GM23338 (cell line): Measurements from ENCODE around the gene LRP1B. TPM values are rescaled to one million over a fixed set of nuclear protein-coding genes. Genes with fewer than 3 reads are reported as not detected.

Source experiments
- ATAC-seq: fragments of 200-7000 bp; cut with Tn5 transposase; 3 replicates; pipeline ENCODE4 v1.9.1; 2020
- DNase-seq: peaks from one replicate; pipeline ENCODE4 v3.0.0-alpha.2; 2015; ENCODE audit warnings: low spot score
- H2AFZ ChIP-seq: fragments of 200-600 bp; sonication (generic); 2 replicates; pipeline ENCODE4 v1.8.0; 2016; ENCODE audit warnings: antibody characterized with exemption, mild to moderate bottlenecking, moderate library complexity
- H3F3A ChIP-seq: fragments of 200-600 bp; sonication (generic); replicated peaks from 2 replicates; pipeline ENCODE4 v1.8.0; 2017; ENCODE audit warnings: antibody characterized with exemption, mixed run types, low read depth
- H3K27ac ChIP-seq: fragments of 200-600 bp; sonication (generic); 2 replicates; pipeline ENCODE4 v1.6.1; 2016; ENCODE audit warnings: low read depth
- H3K27me3 ChIP-seq: fragments of 200-600 bp; sonication (generic); 2 replicates; pipeline ENCODE4 v1.8.0; 2016; ENCODE audit warnings: mild to moderate bottlenecking, mixed run types, moderate library complexity; ENCODE audit not compliant: insufficient read depth
- H3K36me3 ChIP-seq: fragments of 200-600 bp; sonication (generic); 2 replicates; pipeline ENCODE4 v1.8.0; 2016; ENCODE audit warnings: mild to moderate bottlenecking; ENCODE audit not compliant: insufficient read depth
- H3K4me1 ChIP-seq: fragments of 200-600 bp; sonication (generic); 2 replicates; pipeline ENCODE4 v1.8.0; 2016; ENCODE audit warnings: mild to moderate bottlenecking, moderate library complexity; ENCODE audit not compliant: insufficient read depth
- H3K4me2 ChIP-seq: fragments of 200-600 bp; sonication (generic); 2 replicates; pipeline ENCODE4 v1.7.1; 2017; ENCODE audit warnings: mixed run types
- H3K4me3 ChIP-seq: fragments of 200-600 bp; sonication (generic); 2 replicates; pipeline ENCODE4 v1.6.1; 2016; ENCODE audit warnings: mixed run types
- H3K79me2 ChIP-seq: fragments of 200-600 bp; sonication (generic); replicated peaks from 2 replicates; pipeline ENCODE4 v1.8.0; 2017; ENCODE audit warnings: mild to moderate bottlenecking; ENCODE audit not compliant: insufficient read depth
- H3K9me2 ChIP-seq: fragments of 200-600 bp; sonication (generic); 2 replicates; pipeline ENCODE4 v1.8.0; 2017; ENCODE audit not compliant: insufficient read depth
- H4K20me1 ChIP-seq: fragments of 200-600 bp; sonication (generic); replicated peaks from 2 replicates; pipeline ENCODE4 v1.8.0; 2017; ENCODE audit warnings: mild to moderate bottlenecking; ENCODE audit not compliant: insufficient read depth
- H3K27ac Mint-ChIP-seq: 2 replicates; pipeline ENCODE4 v1.8.0; 2020; ENCODE audit warnings: inconsistent platforms, mild to moderate bottlenecking, moderate library complexity, mixed read lengths
- H3K27me3 Mint-ChIP-seq: 3 replicates; pipeline ENCODE4 v1.8.0; 2022; ENCODE audit warnings: low read depth, mild to moderate bottlenecking, moderate library complexity, mixed read lengths, inconsistent platforms; ENCODE audit not compliant: insufficient read depth, poor library complexity
- H3K36me3 Mint-ChIP-seq: 3 replicates; pipeline ENCODE4 v1.8.0; 2021; ENCODE audit warnings: low read depth, mild to moderate bottlenecking, inconsistent platforms, moderate library complexity, mixed read lengths
- H3K4me1 Mint-ChIP-seq: 3 replicates; pipeline ENCODE4 v1.8.0; 2020; ENCODE audit warnings: mild to moderate bottlenecking, inconsistent platforms, mixed read lengths
- H3K4me3 Mint-ChIP-seq: 3 replicates; pipeline ENCODE4 v1.8.0; 2021; ENCODE audit warnings: moderate library complexity, mild to moderate bottlenecking, inconsistent platforms, mixed read lengths
- H3K9me3 Mint-ChIP-seq: 3 replicates; pipeline ENCODE4 v1.8.0; 2020; ENCODE audit warnings: moderate library complexity, mild to moderate bottlenecking, inconsistent platforms, mixed read lengths
- CREB1 ChIP-seq: fragments of 250-450 bp; sonication (Bioruptor Pico); IDR thresholded peaks from 2 replicates; pipeline ENCODE4 v1.5.0; 2020; ENCODE audit warnings: low read depth, mild to moderate bottlenecking, moderate library complexity
- ETS1 ChIP-seq: IDR thresholded peaks from 2 replicates; pipeline ENCODE4 v1.6.1; 2016; ENCODE audit warnings: antibody characterized with exemption
- NANOG ChIP-seq: IDR thresholded peaks from 2 replicates; pipeline ENCODE4 v1.6.1; 2016; ENCODE audit warnings: antibody characterized with exemption, borderline replicate concordance
- POLR2AphosphoS5 ChIP-seq: IDR thresholded peaks from 2 replicates; pipeline ENCODE4 v1.6.1; 2016; ENCODE audit warnings: antibody characterized with exemption, low read depth
- ZNF114 ChIP-seq: fragments of 250-450 bp; sonication (Bioruptor Pico); IDR thresholded peaks from 2 replicates; pipeline ENCODE4 v1.5.0; 2020; ENCODE audit warnings: mild to moderate bottlenecking, moderate library complexity
- ZNF462 ChIP-seq: fragments of 250-450 bp; sonication (Bioruptor Pico); IDR thresholded peaks from 2 replicates; pipeline ENCODE4 v1.5.0; 2020; ENCODE audit warnings: mild to moderate bottlenecking, moderate library complexity
- polyA plus RNA-seq: library from polyadenylated mRNA; unstranded; fragments of >200 nt; fragmentation: Nextera tagmentation; extraction: Ambion mirVana; gene quantifications from 2 replicates; pipeline ENCODE4 v1.2.1, GENCODE V29; 2016
- total RNA-seq: library from RNA; depleted of rRNA; stranded (reverse); fragments of >200 nt; shearing (Covaris generic); gene quantifications from 2 replicates; pipeline ENCODE4 v1.2.3, GENCODE V29; 2014

The LRP1B gene
- total and polyA plus RNA-seq, 2 experiments from 2014 or later, result 0.15 to 0.97 TPM

GRCh38 chr2:140200307-140200706 is 1930.5 kb downstream of the LRP1B start (continued):
- TF ChIP-seq ZNF462 (no peak), NANOG (no peak), ETS1 (no peak), ZNF114 (CRISPR knock-in tag) (no peak)

- DNase-seq (no peak), ATAC-seq (no peak)
- no peak overlapping the region for H3K4me3 Mint-ChIP-seq
- H3K36me3 Mint-ChIP-seq, result no peaks in the 10 kb centered on the region
- Histone ChIP-seq H3K27me3 (no peaks in the 10 kb centered on the region), H2AFZ (no peak overlapping the region), H3K27ac (no peak overlapping the region), H3K4me2 (no peak overlapping the region), H3K36me3 (no peaks in the 10 kb centered on the region), H3F3A (no peaks in the 10 kb centered on the region), H4K20me1 (no peaks in the 10 kb centered on the region), H3K79me2 (no peaks in the 10 kb centered on the region), H3K4me3 (no peak overlapping the region), H3K9me2 (peaks cover 10% of the 10 kb centered on the region), H3K4me1 (no peaks in the 10 kb centered on the region)
- H3K27me3 Mint-ChIP-seq, result no peaks in the 10 kb centered on the region
- no peaks in the 10 kb centered on the region for H3K4me1 Mint-ChIP-seq
- no peaks in the 10 kb centered on the region for H3K9me3 Mint-ChIP-seq
- no peak overlapping the region for H3K27ac Mint-ChIP-seq
- no peak for TF ChIP-seq ZNF462
- TF ChIP-seq POLR2AphosphoS5, result no peak
- TF ChIP-seq CREB1 (CRISPR knock-in tag), result no peak
These were observed 1931.5 kb downstream of the LRP1B start for GRCh38 chr2:140199312-140199711.
